ENCODE data around the gene GPR55. TPM values are rescaled to one million over a fixed set of nuclear protein-coding genes. Genes with fewer than 3 reads are reported as not detected.

Gene GPR55
- total RNA-seq, 3 donors from 2014 or later: 1.2 to 1.6 (median 1.5) TPM

DNA sequence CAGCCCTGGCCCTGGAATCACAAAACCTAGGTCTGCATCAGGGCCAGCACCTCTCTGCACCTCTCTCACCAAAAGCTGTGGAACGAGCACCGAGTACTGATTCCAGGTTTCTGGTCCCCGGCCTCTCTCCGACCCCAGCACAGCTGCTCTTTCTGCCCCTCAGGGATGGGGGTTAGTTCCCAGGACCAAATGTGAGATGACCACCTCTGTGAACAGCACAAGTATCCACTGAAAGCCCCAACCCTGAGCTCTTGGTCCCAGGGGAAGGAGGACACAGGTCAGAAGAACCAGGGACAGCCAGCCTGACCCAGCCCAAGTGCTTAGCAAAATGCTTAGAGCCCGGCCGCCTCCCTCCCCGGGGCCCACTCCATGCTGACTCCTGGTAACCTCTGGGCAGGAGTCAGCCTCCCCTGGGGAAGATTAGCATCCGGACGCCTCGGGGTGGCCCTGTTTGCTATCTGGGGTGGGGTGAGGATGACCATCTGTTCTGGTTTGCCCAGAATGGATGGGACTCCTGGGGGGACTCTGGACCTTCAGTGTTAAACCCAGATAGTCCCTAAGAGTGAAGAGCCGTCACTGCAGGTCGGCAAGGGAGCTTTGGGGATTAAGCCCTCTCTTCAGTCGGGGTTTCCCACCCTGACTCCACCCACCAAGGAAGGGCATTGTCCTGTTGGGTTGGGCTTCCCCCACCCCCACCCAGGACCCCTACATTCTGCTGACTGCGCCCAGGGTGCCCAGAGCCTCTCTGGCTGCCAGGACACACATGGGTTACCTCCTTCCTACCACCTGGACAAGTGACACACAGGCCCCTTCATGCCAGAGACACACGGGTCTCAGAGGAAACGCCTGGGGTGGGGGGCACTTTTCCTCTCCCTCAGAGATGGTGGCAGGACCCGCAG is 9.4 kb upstream of the GPR55 start:
- DNase-seq (no peak), ATAC-seq (no peak)
- Mint-ChIP-seq H3K4me3 (no peak overlapping the region), H3K27me3 (ENCODE audit: low read depth) (no peaks in the 10 kb centered on the region), H3K4me1 (ENCODE audit: low read depth) (peaks cover 13% of the 10 kb centered on the region), H3K36me3 (ENCODE audit: insufficient read depth) (no peaks in the 10 kb centered on the region), H3K9me3 (peaks cover 20% of the 10 kb centered on the region)

DNA sequence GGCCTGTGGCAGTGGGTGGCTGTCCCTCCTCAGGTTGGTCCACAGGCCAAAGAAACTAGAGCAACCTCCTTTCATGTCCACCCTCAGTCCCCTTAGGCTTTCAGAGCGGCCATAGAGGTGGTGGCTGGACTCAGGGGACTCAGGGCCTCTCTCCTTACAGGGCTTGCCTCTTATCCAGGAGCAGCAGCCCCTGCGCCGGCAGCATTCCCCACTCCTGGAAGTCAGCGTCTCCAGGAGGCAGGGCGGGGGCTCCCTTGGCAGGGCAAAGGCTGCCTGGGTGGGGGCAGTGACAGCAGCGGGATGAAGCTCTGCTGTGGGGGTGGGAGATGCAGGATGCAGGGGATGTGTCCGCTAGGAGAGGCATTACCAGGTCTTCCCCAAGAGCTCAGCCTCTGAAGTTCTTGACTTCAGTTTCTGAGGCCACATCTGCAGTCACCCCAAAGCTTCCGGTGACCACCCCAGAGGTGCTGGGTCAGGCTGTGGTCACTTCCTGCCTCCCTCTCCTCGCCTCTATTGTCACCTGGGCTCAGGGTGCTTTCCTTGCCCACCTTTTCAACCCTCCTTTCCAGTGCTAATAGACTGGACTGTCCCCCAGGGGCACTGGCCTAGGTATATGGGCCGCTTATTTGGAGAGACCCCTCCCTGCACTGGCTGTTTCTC is 8.6 kb upstream of the GPR55 start:
- Mint-ChIP-seq H3K27me3 (ENCODE audit: low read depth) (no peaks in the 10 kb centered on the region), H3K4me3 (no peak overlapping the region), H3K36me3 (ENCODE audit: insufficient read depth) (no peaks in the 10 kb centered on the region), H3K9me3 (peaks cover 20% of the 10 kb centered on the region), H3K4me1 (ENCODE audit: low read depth) (peaks cover 13% of the 10 kb centered on the region)
- no peak for ATAC-seq
- no peak for DNase-seq

DNA sequence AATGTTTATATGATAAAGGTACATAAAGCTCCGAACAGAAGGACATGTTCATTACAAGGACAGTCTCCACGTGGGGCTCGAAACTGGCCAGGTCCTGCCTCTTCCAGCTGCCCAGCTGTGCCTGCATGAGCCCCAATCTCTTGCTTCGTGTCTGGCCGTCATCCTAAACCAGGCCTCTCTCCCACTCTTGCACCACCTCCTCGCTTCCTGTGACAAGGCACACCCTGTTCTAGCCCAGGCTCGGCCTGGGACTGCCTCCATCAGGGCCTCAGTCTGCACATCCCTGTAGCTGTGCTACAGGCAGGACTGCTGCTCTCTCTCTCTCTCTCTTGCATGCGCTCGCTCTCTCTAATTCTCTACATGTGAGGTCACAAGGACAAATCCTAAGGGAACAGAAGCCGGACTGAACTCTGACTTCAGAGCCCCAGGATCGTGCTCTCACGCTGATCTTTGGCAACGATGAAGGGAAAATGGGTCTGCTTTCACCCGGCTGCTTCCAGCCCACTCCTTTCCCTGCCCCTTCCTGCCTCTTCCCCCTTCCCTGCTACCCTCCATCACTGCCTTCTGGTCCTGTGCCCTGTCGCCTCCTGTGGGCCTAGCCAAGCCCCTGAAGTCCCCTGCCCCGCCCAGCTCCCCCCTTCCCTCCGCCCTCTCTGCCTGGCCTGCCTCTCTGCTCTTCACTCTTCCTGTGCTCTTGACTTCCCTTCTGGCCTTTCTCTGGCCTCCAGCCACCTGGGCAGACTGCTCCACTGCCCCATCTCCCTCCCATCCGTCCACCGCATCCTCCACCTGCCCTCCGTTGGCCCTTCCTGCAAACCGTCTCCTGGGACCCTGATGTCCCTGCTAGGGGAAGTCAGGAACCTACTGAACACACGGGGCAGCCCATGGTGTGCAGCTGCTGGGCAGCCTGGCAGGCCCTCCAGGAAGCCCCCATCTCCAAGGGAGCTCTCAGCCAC is 7.8 kb upstream of the GPR55 start:
- ATAC-seq: peak in 1 of 2 donors; percentile 47
- no peak for DNase-seq
- no peaks in the 10 kb centered on the region for H3K36me3 Mint-ChIP-seq (ENCODE audit: insufficient read depth)

DNA sequence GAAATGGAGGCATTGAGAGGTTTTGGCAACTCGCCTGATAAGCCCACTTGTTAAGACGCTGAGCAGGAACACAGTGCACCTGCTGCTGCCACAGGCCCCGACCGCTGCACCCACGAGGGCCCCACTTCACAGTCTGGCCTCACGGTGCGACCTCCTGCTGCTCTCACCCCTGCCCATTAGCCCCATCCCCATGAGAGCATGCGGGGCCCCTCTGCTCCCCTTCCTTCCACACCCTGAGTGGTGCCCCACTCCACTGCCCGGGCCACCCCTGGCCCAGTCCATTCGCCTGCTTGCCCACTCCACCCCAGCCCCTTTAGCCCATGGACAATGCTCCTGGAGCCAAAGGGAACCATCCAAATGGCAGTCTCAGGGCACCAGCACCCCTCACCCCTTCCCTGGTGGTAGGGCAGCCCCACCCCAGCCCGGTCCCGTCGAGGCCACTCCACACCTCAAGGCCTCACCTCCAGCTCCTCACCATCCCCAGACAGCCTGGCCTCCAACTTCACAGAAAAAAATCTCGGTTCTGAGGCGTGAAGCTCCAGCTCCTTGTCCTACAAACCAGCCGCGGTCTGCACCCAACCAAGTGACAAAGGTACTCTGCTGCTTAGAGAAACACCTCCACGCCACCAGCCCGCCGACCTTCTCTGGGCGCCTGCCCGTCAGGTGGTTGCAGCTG is 6.7 kb upstream of the GPR55 start:
- ATAC-seq: no peak
- Mint-ChIP-seq H3K9me3 (peaks cover 12% of the 10 kb centered on the region), H3K4me1 (ENCODE audit: low read depth) (peaks cover 19% of the 10 kb centered on the region), H3K36me3 (ENCODE audit: insufficient read depth) (no peaks in the 10 kb centered on the region), H3K4me3 (no peak overlapping the region), H3K27me3 (ENCODE audit: low read depth) (no peaks in the 10 kb centered on the region)
- no peak for DNase-seq

More for the DNA sequence above, 7.8 kb upstream of the GPR55 start:
- Mint-ChIP-seq H3K27me3 (ENCODE audit: low read depth) (no peaks in the 10 kb centered on the region), H3K4me1 (ENCODE audit: low read depth) (peaks cover 13% of the 10 kb centered on the region), H3K4me3 (no peak overlapping the region), H3K9me3 (peaks cover 20% of the 10 kb centered on the region)

DNA sequence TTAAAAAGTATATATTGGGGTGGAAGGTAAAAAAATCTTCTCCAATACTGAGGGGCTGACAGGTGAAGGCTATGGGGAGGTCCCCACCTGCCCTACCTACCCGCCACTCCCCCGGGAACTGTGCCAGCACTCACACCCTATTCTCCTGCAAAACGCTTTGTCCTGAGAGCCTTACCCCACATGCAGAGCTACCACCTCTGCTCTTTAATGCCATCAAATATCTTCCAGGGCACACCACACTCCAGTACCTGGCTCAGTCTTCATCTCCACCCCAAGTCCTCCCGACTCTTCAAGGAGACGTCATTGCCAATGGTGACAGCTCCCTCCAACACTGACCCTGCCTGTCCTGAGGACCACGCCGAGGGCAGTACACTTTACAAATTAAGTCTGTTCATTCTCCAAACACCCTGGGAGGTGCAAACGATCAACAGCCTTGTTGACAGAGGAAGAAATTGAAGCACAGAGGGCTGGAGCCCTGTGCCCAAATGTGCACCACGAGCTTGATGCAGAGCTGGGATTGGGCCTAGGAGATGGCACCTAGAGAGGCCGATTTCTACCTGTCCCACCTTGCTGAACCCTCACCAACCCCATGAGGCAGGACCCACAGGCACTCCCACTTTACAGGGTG is 6.0 kb upstream of the GPR55 start:
- H3K4me3 Mint-ChIP-seq: no peak overlapping the region
- H3K36me3 Mint-ChIP-seq (ENCODE audit: insufficient read depth): no peaks in the 10 kb centered on the region
- no peak for ATAC-seq
- no peak for DNase-seq
- peaks cover 21% of the 10 kb centered on the region for H3K4me1 Mint-ChIP-seq (ENCODE audit: low read depth)
- H3K27me3 Mint-ChIP-seq (ENCODE audit: low read depth): no peaks in the 10 kb centered on the region
- H3K9me3 Mint-ChIP-seq: peaks cover 8% of the 10 kb centered on the region

DNA sequence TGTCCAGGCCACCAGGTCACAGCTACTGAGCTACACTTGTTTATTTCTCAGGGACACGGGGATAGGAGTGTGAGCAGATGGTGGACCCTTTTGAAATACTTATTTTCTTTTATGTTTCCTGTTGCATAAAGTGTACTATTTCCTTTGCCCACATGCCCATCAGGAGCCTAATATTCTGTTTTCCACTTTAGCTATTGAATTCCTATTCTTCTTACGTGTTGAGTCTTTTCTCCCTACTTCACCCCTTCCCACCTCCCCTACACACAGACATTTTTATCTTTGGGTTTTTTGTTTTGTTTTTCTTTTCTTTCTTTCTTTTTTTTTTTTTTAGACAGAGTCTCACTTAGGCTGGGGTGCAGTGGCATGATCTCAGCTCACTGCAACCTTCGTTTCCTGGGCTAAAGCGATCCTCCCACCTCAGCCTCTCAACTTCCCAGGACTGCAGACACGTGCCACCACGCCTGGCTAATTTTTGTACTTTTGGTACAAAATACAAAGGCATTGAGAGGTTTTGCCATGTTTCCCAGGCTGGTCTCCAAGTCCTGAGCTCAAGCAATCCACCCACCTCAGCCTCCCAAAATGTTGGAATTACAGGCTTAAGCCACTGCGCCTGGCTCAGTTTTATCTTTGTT is 5.2 kb upstream of the GPR55 start:
- DNase-seq: no peak
- Mint-ChIP-seq H3K4me1 (ENCODE audit: low read depth) (peaks cover 28% of the 10 kb centered on the region), H3K27me3 (ENCODE audit: low read depth) (no peaks in the 10 kb centered on the region), H3K36me3 (ENCODE audit: insufficient read depth) (no peaks in the 10 kb centered on the region), H3K9me3 (peaks cover under 1% of the 10 kb centered on the region), H3K4me3 (no peak overlapping the region)
- ATAC-seq: no peak

DNA sequence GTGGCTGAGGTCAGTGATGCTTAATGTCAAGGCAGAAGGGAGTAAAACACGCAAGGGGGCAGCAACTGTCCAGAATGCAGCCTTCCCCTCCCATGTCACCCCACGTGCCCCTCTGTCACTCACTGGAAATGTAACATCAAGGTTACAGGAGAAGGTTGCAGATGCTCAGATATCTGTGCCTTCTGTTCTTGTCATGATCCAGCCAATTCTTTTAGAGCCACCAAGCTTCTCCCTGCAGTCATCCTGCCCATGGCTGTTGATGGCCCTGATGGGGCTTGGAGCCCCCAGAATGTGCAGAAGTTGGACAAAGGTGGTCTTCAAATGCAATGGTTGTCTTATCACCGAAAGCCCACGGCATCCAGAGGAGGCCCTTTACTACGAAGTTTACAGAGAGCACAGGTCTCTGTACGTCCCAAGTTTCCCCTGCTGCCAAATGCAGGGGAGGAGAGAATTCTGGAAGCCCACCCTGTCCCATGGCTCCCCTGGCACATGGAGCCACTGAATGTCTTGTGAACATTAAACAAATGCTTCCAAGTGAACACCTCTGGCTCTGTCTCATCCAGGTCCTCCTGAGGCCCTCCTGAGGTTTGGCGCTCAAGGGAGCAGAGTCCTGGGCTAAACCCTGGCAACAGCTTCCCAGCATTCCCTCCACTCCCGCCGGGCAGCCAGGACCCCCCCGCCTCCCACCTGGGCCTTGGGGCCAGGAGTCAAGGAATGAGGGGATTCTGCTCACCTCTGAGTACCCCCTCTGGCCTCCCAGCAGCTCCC is 4.5 kb upstream of the GPR55 start:
- no peak for DNase-seq
- H3K36me3 Mint-ChIP-seq (ENCODE audit: insufficient read depth): no peaks in the 10 kb centered on the region
- no peaks in the 10 kb centered on the region for H3K27me3 Mint-ChIP-seq (ENCODE audit: low read depth)
- H3K9me3 Mint-ChIP-seq: no peaks in the 10 kb centered on the region
- no peak overlapping the region for H3K4me3 Mint-ChIP-seq
- no peak for ATAC-seq
- peaks cover 35% of the 10 kb centered on the region for H3K4me1 Mint-ChIP-seq (ENCODE audit: low read depth)

DNA sequence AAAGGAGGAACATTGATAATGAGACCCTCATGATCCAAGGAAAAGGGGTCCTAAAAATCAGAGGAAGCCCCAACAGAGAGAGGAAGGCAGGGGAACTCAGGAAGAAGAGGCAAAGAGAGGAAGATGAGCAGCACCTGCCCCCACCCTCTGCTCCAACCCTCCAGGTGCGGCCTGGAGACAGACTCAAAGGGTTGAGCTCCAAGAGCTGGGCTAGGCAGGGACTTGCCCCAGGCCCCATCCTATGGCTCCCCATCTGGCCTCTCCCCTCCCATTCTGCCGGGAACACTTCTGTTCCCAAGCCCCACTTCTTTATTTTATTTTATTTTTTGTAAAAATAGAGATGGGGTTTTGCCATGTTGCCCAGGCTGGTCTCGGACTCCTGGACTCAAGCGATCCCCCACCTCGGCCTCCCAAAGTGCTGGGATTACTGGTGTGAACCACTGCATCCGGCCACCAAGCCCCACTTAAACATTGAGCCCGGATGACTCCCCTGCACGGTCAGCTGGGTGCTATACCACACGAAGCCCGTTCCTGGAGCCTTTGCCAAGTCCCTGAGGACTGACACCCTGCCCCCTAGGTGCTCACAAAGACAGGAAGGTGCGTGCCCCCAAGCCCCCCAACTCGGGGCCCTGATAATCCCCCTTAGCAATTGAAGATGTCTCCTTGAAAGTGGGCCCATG is 3.8 kb upstream of the GPR55 start:
- DNase-seq: no peak

DNA sequence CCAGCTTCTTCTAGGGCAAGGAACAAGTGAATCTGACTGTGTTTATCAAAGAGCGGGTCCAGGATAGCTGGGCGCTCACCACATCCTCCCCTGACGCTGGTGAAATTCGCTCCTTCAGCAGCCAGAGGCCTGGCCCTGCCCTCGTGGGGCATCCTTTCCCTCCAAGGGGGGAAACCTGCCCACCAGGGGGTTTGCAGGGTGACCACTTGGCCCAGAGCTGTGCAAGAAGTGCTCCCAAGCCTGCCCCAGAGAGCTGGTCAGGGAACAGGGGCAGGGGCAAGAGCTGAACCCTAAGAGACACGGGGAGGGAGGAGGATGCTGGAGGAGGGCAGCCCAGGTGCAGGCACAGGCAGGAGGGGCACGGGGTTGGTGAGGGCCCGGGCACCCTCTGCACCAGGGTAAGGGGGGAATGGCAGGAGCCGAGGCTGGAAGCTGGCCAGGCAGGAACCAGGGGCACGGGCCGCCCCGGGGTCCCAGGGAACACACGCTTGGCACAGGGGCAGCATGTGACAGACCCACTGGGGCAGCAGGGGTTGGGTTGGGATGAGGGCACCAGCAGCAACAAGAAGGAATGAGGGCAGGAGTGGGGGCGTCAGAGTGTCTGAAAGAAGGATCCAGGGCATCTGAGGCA is 2.8 kb upstream of the GPR55 start:
- Mint-ChIP-seq H3K27me3 (ENCODE audit: low read depth) (peaks cover 6% of the 10 kb centered on the region), H3K4me3 (no peak overlapping the region), H3K36me3 (ENCODE audit: insufficient read depth) (no peaks in the 10 kb centered on the region), H3K9me3 (no peaks in the 10 kb centered on the region), H3K4me1 (ENCODE audit: low read depth) (peaks cover 51% of the 10 kb centered on the region)
- no peak for DNase-seq
- ATAC-seq: no peak

More for the DNA sequence above, 3.8 kb upstream of the GPR55 start:
- H3K9me3 Mint-ChIP-seq: no peaks in the 10 kb centered on the region
- H3K4me1 Mint-ChIP-seq (ENCODE audit: low read depth): peaks cover 42% of the 10 kb centered on the region
- peaks cover 1% of the 10 kb centered on the region for H3K27me3 Mint-ChIP-seq (ENCODE audit: low read depth)
- H3K36me3 Mint-ChIP-seq (ENCODE audit: insufficient read depth): no peaks in the 10 kb centered on the region
- ATAC-seq: no peak
- no peak overlapping the region for H3K4me3 Mint-ChIP-seq

DNA sequence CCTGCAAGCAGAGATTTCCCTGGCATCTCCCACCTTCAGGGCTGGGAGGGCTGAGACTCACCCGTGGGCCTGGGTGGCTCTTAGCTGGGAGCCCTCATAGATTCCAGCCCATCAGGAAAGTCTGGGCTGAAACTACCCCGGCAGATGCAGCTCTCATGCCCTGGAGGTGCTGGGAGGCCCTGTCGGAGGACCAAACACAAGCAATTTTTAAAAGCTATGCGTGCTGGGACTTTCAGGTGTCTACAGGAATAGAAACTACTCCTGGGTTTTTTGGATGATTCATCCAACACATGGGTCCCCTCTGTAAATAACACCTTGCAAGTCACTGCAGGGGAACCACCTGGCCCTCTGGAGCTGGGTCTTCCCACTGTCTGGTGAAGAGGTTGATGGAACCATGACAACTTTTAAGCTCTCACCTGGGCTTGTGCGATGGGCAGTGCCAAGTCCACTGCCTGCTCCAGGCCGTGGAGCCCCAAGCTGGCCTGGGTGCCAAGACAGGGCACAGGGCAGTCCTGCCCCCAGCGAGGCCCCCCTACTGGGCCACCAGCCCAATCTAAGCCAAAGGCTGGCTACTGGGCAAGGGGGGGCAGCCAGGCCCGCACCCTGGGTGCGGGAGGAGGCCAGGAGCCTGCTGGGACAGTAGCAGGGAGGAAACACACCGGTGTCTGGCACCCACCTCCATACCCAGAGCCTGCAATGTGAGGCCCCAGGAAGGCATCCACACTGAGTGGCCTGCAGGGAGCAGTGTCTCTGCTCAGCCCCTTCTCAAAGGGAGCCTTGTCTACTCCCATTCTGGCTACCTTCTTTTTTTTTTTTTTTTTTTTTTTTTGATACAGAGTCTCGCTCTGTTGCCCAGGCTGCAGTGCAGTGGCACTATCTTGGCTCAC is 1.1 kb upstream of the GPR55 start:
- no peak overlapping the region for H3K4me3 Mint-ChIP-seq
- H3K4me1 Mint-ChIP-seq (ENCODE audit: low read depth): peaks cover 46% of the 10 kb centered on the region
- H3K9me3 Mint-ChIP-seq: no peaks in the 10 kb centered on the region
- ATAC-seq (peak; percentile 64 to 66), DNase-seq (no peak)
- H3K36me3 Mint-ChIP-seq (ENCODE audit: insufficient read depth): no peaks in the 10 kb centered on the region
- H3K27me3 Mint-ChIP-seq (ENCODE audit: low read depth): peaks cover 7% of the 10 kb centered on the region

DNA sequence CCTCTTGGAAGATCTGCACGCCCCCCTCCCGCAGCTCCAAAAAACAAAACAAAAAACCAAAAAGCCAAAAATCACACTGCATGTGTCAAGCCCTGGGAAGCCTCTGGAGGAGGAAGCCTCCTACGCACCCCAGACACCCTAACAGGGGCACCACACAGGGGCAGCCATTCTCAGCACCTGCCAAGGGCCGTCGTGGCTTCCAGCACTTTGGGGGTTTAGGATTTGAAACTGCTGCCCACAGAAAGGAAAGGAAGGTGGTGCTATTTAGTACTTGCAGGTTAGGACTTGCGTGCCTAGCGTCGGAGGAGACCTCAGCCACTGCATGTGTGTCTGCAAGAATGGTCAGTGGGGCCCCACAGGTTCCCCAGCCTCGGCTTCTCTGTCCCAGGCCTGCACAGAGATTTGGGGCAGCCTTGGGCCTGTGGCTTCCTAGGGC is 419 bp upstream of the GPR55 start:
- no peaks in the 10 kb centered on the region for H3K36me3 Mint-ChIP-seq (ENCODE audit: insufficient read depth)
- peak overlapping the region; percentile 71 for H3K4me3 Mint-ChIP-seq
- peaks cover 52% of the 10 kb centered on the region for H3K4me1 Mint-ChIP-seq (ENCODE audit: low read depth)
- peak; percentile 16 to 26 for ATAC-seq
- DNase-seq: no peak
- H3K9me3 Mint-ChIP-seq: no peaks in the 10 kb centered on the region
- H3K27me3 Mint-ChIP-seq (ENCODE audit: low read depth): peaks cover 7% of the 10 kb centered on the region

All from activated T-cell treated with anti-CD3 and anti-CD28 coated beads, Interleukin-2, amount 50 U/mL, for 4 hours (primary cell).